ENCODE data around the gene TANC1.
"Not testable (repeated sequence)": the region's sequence is repeated elsewhere in the genome, so short reads cannot be mapped to it uniquely, and the experiment has no call there.

The TANC1 gene

DNA sequence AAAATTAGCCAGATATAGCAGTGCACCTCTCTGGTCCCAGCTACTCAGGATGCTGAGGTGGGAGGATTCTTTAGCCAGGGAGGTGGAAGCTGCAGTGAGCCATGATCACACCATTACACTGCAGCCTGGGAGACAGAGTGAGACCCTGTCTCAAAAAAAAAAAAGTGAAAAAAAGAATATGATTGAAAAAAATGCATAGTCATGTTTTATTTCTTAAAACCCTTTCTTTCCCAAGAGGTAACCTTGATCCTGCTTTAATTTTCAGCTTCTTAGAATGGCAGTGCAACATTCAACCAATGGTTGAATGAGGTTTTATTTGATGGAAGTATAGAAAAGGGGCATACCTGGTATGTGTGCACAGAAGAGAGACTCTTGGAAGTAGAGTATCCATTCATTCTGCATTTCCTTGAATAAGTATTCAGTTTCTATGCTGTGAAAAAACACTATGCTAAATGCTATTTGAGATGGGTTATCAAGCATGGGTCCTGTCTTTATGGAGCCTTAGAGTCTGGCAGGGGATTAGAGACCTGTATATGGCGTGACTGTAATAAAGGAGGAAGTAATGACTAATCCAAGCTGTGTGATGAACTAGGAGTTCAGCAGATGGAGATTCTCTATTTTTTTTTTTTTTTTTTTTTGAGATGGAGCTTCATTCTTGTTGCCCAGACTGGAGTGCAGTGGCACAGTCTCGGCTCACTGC is 171.8 kb downstream of the TANC1 start:
- DNase-seq (ENCODE audit: low spot score), result peak; percentile 91

DNA sequence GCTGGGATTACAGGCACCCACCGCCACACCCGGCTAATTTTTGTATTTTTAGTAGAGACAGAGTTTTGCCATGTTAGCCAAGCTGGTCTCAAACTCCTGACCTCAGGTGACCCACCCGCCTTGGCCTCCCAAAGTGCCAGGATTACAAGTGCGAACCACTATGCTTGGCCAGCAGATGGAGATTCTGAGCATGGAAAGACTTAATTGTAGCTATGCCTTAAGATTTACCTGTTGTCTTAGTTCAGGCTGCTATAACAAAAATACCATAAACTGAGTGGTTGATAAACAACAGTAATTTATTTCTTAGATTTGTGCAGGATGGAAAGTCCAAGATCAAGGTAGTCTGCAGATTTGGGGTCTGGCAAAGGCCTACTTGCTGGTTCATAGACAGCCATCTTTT is 172.4 kb downstream of the TANC1 start:
- not testable (repeated sequence) for DNase-seq (ENCODE audit: low spot score)

DNA sequence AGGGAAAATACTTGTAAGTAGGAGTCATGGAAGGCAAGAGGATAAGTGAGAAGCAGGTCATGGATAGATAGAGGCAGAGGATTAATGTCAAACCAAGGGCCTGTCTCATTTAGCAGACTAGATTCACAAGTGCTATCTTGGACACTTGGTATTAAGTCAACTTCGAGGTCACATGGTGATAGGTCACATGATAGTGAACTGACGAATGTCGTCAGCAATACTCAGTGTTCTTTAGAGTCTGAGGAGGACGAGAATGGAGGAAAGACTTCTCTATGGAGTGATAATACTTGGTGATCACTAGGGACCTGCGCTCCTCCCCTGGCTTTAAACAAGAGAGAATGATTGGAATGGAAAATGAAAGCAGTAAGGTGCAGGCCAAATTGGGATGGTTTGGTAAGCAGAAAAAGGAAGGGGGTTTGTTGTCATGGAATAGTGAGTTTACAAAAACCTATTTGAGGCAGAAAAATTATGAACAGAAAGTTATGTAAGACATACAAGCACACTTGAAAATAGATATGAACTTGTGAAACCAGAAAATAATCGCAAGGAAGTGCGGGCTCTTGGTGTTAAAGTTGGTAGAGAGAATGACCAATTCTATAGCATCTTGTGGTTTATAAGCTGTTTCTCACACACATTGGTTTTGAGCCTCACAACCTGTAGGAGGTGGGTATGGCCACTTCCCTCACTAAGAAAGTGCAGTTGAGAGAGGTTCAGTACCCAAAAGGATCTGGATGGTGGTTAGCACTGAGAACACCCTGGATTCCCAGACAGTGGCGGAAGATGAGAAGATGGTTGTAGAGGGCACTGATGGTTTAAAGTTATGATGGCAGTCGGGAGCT is 176.6 kb downstream of the TANC1 start:
- DNase-seq (ENCODE audit: low spot score), result no peak

DNA sequence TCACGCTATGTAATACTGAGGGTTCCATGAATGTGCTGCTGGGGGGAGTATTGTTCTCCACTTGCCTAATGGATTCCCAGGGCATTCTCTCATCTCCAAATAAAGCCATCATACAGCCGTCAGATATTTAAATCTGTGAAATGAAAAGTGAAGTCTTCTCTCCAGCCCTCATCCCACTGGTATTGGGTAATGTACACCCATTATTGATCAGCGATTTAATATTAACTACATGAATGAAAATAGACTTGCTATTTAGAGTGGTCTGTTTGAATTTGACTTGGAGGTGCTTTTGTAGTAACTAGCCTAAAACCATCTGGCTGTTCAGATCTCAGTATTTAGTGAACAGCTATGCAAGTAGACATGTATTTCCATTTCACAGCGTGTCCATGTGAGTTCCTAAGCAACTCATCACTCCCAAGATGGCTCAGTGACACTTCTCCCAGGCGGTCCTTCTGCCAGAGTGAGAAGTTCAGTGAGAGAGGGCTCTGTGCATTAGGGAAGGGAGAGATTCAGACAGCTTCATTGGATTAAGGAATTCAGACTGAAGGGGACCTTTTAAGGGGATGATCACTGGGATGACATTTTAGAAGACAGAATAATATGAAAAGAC is 177.4 kb downstream of the TANC1 start:
- DNase-seq (ENCODE audit: low spot score), result no peak

DNA sequence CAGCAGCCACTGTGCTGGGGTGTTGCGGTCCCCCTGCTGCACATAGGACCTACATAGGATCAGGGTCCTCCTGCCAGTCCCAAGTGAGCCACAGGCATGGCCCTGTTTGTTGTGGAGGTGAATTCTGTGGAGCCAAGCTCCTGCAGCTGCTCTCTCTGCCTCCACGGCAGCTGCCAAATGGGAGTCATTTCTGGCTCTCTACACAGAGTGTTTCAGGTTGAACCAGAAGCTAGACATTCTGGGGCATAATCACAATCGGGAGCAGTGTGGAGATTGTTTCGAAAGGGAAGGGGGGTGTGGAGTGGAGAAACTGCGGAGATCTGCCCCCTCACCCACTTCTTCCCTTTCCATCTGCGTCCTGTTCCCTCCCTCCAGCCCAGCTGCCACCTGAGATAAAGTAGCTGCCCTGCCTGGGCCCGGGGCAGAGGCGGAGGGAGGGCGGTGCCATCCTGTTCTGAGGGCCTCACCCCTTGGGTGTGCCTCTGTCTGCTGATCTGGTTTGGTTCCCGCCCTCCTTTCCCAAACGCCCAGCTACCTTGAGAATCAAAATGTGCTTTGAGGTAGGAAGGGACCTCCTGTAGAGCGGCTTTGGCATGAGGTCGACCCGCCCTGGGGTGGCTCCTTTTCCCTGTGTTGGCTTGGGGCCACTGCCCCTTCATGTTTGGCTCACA is 178.7 kb downstream of the TANC1 start:
- no peak for DNase-seq (ENCODE audit: low spot score)

DNA sequence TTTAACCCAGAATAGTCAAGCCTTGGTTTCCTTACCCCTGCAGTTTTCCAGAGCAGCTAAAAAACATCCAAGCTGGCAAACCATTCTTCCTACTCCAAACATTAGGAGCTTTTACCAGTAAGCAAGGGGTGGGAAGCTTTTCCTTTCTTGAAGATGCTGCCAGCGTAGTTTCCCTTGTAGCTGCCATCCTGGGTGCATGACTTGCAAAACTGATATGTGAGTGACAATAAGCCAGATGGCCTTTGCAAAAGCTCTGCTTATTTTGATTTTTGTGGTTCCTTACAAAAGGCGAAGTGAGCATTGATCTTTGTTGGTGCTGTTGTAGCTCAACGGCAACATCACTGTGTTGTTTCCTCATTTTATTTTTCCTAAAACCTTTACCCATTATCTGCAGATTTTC is 179.2 kb downstream of the TANC1 start:
- DNase-seq (ENCODE audit: low spot score), result no peak

DNA sequence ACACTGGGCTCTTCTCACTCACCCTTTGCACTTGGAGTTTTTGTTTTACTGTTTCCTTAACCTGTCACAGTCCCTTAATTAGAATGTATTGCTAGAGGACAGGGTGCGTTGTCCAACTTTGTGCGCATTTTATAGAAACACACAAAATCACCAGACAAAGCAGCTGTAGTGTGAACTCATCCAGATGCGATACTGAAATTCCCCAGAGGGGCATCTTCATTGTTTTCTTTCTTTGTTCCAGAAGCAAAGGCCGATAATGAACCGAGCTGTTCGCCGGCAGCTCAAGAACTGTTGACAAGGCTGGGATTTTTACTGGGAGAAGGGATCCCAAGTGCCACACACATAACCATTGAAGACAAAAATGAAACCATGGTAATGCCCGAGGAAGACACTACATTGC is 180.5 kb downstream of the TANC1 start:
- peak; percentile 49 for DNase-seq (ENCODE audit: low spot score)

DNA sequence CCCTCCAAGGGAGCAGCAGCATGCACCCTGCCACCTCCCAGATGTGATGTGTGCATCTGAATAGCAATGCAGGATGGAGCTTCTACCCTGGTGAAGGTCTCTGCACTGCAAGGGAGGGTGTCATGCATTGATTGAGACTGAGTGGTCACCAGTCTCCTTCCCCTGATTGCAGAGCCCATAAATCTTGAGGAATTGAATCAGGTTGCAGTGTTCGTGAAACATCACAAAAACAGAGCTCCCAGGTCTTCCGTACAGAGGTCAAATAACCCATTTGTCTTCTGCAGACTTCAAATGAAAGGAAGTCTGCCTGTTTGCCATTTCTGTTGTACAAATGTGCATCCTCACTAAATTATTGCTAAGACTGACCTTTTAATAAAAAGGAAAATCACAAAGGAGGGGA is 181.3 kb downstream of the TANC1 start:
- DNase-seq (ENCODE audit: low spot score), result peak; percentile 59

DNA sequence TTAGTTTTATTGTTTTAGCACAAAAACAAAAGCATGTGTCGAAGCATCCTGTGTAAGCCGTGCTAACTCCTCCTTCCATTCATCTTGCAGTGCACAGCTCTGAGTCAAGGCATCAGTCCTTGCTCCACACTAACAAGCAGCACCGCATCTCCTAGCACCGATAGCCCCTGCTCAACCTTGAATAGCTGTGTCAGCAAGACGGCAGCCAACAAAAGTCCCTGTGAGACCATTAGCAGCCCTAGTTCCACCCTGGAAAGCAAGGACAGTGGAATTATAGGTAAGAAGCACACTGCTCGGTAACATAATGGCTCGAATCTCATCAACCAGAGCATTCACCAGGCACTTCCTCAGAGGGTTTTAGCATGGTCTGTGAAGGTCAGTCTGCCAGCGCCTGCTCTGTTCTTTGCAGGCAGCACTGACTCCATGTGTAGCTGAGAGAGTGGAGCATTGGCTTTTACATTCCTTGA is 181.9 kb downstream of the TANC1 start:
- DNase-seq (ENCODE audit: low spot score), result peak; percentile 81

DNA sequence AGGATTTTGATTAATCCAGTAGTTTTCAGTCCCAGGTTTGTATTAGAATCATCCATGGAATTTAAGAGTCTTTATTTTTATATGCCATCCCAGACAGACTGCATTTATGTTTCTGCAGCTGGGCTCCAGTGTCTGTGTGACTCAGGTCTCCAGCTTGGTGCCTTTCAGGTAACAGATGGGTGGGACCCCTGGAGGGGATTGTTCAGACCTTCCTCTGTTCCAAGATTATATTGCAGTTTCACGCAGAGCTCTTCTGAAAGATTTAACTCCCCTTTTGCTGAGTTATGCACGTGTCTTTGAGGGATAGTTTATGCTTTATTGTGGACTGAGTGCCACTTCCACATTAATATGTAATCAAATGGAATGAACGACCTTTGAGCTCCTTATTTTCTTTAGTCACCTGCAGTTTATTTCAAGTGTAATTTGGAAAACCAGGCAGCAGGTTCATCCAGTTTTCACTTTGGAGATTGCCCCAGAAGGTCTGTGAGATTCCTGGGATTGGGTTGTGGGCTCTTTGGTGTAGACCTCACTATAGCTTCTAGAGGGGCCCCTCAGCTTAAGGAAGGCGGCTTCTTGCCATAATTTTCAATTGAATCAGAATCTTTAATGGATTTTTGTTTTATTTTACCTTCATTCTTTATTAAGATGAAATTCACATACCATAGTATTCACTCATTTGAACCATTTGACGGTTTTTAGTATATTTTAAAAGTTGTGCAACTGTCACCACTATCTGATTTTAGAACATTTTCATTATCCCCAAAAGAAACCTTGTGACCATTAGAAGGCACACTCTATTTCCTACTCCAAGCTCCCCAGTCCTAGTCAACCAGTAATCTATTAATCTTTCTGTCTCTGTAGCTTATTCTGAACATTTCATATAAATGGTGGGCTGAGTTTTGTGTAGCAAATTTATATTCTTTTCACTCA is 183.0 kb downstream of the TANC1 start:
- no peak for DNase-seq (ENCODE audit: low spot score)

DNA sequence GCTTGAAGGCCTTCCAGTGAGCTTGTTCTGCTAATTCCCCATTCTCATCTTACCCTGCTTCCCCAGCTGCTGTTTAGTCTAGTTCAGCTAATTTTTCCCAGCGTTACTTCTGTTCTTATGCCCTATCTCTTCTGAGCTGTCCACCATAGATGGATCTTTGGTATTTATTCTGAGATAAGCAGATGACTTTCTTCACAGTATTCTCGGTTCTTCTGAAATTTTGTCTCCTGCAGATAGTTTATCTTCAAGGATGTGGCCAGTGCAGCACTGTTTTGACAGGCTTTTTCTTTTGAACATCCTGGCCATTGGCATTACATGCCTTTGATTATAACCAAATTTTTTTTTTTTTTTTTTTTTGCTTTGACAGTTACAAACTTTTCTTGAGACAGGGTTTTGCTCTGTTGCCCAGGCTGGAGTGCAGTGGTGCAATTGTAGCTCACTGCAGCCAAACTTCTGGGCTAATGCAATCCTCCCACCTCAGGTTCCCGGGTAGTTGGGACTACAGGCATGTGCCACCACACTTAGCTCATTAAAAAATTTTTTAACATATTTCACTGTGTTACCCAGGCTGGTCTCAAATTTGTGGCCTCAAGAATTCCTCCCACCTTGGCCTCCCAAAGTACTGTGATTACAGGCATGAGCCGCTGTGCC is 183.8 kb downstream of the TANC1 start:
- DNase-seq (ENCODE audit: low spot score), result no peak

DNA sequence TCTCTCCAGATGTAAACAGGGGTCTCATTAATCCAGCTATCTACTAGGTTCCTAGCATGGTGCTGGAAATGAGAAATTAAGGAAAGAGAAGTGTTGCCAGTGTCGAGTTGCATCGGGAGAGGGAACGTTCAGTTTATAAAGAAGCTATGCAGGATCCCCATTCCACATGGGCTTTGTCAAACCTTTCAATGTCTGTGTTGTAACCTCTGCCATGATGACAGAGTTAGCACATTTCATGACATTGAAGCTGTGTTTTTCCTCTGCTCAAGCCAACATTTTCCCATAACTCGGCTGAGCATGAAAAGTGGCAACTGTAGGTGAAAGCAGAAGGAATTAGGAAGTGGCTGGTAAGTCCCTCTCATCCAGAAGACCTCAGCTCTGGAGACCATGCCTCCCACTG is 184.6 kb downstream of the TANC1 start:
- DNase-seq (ENCODE audit: low spot score), result no peak

DNA sequence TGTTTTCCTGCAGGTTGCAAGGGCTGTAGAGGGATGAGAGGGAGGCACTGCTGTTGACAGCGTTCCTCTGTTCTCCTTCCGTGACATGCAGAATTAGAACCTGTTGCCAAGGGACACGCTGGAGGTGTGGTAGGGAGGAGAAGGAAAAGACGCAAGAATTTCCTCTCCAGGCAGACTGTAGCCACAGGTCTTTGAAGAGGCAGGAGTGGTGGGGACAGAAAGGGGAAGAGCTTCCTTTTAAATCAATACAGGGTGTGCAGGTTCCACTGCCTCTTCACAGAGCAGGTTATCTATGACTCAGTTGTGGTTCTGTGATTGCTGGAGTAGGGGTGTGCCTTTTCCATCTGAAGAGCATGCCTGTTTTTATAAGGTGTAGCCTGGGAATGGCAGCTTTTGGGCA is 185.0 kb downstream of the TANC1 start:
- DNase-seq (ENCODE audit: low spot score), result no peak

DNA sequence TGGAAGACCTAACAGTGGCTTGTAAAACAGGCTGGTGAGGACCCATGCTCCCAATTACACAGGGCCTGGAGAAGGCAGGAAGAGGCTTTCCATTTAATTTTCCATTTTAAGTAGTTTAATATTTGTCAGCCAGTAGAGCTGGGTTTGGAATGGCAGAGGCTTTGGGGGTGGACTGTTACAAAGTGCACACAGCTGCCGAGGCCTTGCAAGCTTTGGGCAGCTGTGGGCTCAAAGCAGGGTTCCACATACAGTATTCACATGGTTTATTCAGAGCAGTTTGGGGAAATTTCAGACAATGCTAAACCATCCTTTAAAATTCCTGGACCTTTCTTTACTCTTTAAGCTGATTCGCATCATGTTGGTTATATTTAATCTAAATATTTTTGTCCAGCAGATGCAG is 185.5 kb downstream of the TANC1 start:
- no peak for DNase-seq (ENCODE audit: low spot score)

DNA sequence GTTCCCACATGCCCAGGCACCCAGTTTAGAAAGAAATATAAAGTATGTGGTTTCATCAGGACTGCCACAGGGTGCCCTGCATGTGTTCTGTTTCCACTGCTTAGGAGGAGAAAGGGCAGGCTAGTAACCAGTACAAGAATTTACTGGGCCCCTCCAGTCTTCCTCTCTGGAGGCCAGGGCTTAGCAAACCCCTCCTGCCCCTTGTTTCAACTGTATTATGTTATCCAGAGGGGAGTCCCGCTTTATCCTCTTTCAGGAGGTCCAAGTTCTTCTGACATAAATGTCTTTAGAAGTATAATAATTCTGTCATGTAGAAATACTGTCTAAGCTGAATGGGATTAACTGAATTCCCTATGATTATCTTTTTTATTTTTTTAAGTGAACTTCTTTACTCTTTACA is 185.9 kb downstream of the TANC1 start:
- DNase-seq (ENCODE audit: low spot score), result no peak

DNA sequence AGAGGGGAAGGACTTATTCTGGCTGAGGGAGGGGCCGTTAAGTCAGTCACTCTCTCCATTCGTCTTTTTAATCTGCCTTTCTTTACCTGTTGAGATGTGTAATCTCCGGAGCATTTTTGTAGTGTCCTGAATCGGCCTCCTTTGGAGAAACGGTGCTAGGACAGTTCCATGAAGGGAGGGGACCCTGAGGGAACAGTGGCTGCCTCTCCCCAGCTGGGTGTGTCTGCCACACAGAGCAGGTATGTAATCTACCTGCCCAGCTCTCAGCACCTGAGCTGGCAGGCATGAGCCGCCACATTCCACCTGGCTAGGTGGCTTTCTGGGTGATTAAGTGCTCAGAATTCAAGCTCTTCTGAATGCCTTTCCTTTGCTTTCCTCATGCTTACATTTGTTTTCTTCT is 186.9 kb downstream of the TANC1 start:
- DNase-seq (ENCODE audit: low spot score), result no peak

DNA sequence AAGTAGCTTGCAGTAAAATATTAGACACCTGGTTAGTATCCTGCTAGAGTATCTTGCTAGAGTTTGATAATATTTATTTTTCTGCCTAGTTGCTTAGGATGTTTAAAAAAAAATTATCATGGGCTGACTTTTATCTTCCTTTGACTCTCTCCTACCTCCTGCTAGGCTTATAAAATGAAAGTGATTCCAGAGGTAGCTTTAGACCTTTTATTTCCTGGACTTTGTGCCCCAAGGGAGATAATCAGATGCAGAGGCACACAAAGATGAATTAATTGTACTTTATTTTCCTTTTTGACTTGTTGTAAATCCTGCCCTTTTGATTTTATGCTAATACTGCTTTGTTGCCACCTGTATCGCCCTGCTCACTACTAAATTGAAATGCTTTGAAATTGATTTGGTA is 187.4 kb downstream of the TANC1 start:
- DNase-seq (ENCODE audit: low spot score), result no peak

DNA sequence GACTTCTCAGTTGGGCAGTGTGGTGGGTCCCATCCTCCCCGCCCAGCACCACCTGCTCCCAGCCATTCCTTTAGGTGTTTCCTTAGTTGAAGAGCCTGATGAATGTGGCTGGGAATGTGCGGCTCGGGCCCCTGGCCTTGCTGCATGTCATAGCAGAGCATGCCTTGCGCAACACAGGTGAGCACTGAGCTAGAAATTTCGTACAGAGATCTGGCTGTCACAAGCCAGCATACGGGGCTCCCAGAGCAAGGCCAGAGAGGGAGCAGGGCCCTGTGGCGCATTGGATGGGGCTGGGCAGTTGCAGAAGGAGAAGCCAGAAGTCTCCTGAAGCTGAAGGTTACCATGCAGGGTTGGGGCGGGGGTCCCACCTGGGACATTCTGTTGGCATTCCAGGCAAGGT is 188.4 kb downstream of the TANC1 start:
- no peak for DNase-seq (ENCODE audit: low spot score)

DNA sequence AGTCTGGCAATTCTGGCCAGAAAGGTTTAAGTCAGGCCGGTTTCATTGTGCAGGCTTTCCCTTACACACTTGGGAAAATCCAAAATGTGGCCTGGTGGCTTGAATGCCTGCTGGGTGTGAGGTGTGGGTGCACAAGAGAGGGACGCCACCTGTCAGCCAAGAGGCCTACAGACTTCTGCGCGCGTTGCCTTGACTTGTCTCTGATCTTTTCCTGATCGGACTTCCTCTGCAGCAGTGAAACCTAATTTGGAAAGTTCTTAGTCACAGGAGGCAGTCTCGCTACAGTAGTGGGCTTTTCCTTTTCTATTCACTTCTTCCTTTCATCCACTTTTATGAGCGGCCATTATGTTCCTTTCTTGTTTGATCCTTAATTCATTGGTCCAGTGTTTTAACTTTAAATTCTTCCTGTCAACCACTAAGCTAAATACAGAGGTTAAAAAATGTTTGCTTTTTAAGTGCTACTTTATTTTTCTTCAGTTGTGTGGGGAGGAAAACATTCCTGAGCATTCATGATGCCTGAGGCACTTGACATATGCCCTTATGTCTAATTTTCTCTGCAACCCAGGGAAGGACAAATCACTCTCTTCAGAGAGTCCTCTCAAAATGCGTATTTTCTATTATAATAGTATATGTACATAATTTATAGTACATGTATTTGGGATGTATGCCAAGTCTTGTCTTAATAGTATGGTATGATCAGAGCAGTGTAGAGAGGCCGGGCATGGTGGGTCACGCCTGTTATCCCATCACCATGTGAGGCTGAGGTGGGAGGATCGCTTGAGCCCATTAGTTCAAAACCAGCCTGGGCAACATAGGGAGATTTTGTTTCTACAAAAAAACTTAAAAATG is 189.1 kb downstream of the TANC1 start:
- no peak for DNase-seq (ENCODE audit: low spot score)

DNA sequence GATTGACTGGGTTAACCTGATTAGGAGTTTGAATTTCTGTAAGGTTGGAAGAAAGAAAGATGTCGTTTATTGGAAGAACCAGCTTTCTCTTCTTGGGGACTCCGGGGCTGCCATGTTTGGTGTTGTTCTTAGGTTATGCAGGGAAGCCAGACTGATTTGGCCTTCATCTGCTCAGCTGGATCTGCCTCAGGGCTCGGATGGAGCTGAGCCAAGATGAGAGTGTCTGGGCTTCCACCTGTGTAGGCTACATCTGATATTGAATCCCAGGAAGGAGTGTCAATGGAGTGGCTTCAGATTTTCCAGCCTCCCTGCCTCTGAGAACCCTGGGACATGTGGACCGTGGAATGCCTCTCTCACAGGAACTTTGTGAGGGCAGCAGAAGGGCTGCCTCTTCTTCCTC is 192.0 kb downstream of the TANC1 start:
- no peak for DNase-seq (ENCODE audit: low spot score)
